ENCODE measurements around the gene SRR. TPM values are rescaled to one million over a fixed set of nuclear protein-coding genes. Genes with fewer than 3 reads are reported as not detected.

Gene SRR
- total RNA-seq, 1 donor from 2014 or later, result 16.5 TPM

DNA sequence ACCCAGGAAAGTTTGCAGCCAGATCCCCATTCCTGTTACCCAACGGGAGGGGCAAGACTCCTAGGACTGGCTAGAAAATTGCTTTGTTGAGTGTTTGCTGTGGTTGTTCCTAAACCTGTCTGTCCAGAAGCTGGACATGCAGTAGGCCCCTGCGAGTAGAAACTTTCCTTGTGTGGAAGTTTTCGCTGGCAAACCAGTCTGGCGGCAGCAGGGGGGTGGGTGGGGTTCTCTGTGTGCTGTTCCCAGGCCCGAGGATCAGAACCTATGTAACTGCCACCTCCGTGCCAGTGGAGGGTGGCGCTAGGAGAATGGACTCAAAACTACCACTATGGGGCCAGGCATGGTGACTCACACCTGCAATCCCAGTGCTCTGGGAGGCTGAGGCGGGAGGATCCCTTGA lies 42.7 kb downstream of the SRR start:
- peaks cover 11% of the 10 kb centered on the region for H3K4me1 Mint-ChIP-seq (ENCODE audit: low read depth)
- peaks cover 3% of the 10 kb centered on the region for H3K36me3 Mint-ChIP-seq (ENCODE audit: low read depth)
- DNase-seq (ENCODE audit: low spot score), result no peak
- TF ChIP-seq CTCF (IDR thresholded peaks at IDR 0.05), result no peak
- H3K27me3 Mint-ChIP-seq (ENCODE audit: low read depth), result no peaks in the 10 kb centered on the region
- H3K4me3 Mint-ChIP-seq (ENCODE audit: unreplicated experiment), result no peak overlapping the region
- no peak overlapping the region for H3K27ac Mint-ChIP-seq (ENCODE audit: unreplicated experiment)
- H3K9me3 Mint-ChIP-seq (ENCODE audit: low read depth), result no peaks in the 10 kb centered on the region

- Mint-ChIP-seq H3K27me3 (ENCODE audit: low read depth) (no peaks in the 10 kb centered on the region), H3K4me3 (ENCODE audit: unreplicated experiment) (no peak overlapping the region), H3K4me1 (ENCODE audit: low read depth) (peaks cover 11% of the 10 kb centered on the region), H3K27ac (ENCODE audit: unreplicated experiment) (peak overlapping the region; percentile 63), H3K36me3 (ENCODE audit: low read depth) (no peaks in the 10 kb centered on the region), H3K9me3 (ENCODE audit: low read depth) (no peaks in the 10 kb centered on the region)
- DNase-seq (ENCODE audit: low spot score), result no peak
- no peak for TF ChIP-seq CTCF (IDR thresholded peaks at IDR 0.05)
These were observed 44.3 kb downstream of the SRR start for GRCh38 chr17:2347805-2348685.

DNA sequence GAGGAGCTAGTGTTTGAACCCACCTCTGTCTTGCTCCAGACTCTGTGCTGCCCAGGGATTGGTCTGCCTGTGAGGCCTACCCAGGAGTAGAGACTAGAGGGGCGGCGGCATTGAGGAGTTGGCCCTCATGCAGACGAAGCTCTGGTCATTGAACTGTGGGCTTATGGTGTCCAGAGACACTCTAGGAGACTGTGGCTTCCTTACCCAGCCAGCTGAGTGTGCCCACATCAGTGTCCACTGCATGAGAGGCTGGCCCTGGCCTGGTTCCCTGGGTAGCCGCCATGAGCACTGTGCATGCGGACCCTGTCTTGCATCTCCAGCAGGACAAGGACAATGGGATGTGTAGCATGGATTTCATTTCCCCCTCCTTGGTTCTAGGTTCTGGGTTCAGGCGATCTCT lies 47.5 kb downstream of the SRR start:
- DNase-seq (ENCODE audit: low spot score), result no peak
- no peak overlapping the region for H3K27ac Mint-ChIP-seq (ENCODE audit: unreplicated experiment)
- no peak for TF ChIP-seq CTCF (IDR thresholded peaks at IDR 0.05)
- no peaks in the 10 kb centered on the region for H3K9me3 Mint-ChIP-seq (ENCODE audit: low read depth)
- H3K4me1 Mint-ChIP-seq (ENCODE audit: low read depth), result peaks cover 11% of the 10 kb centered on the region
- no peaks in the 10 kb centered on the region for H3K36me3 Mint-ChIP-seq (ENCODE audit: low read depth)
- no peak overlapping the region for H3K4me3 Mint-ChIP-seq (ENCODE audit: unreplicated experiment)
- no peaks in the 10 kb centered on the region for H3K27me3 Mint-ChIP-seq (ENCODE audit: low read depth)

GRCh38 chr17:2354311-2354710 lies 50.6 kb downstream of the SRR start:
- Mint-ChIP-seq H3K4me3 (ENCODE audit: unreplicated experiment) (no peak overlapping the region), H3K27me3 (ENCODE audit: low read depth) (no peaks in the 10 kb centered on the region), H3K36me3 (ENCODE audit: low read depth) (no peaks in the 10 kb centered on the region), H3K9me3 (ENCODE audit: low read depth) (no peaks in the 10 kb centered on the region), H3K27ac (ENCODE audit: unreplicated experiment) (no peak overlapping the region), H3K4me1 (ENCODE audit: low read depth) (peaks cover 7% of the 10 kb centered on the region)
- no peak for DNase-seq (ENCODE audit: low spot score)
- TF ChIP-seq CTCF (IDR thresholded peaks at IDR 0.05), result no peak

- Mint-ChIP-seq H3K4me1 (ENCODE audit: low read depth) (peaks cover 20% of the 10 kb centered on the region), H3K27ac (ENCODE audit: unreplicated experiment) (no peak overlapping the region), H3K36me3 (ENCODE audit: low read depth) (no peaks in the 10 kb centered on the region)
These were observed 53.5 kb downstream of the SRR start for GRCh38 chr17:2357237-2357636.

More at GRCh38 chr17:2357237-2357636, 53.5 kb downstream of the SRR start:
- TF ChIP-seq CTCF (IDR thresholded peaks at IDR 0.05), result no peak
- no peaks in the 10 kb centered on the region for H3K27me3 Mint-ChIP-seq (ENCODE audit: low read depth)
- no peaks in the 10 kb centered on the region for H3K9me3 Mint-ChIP-seq (ENCODE audit: low read depth)
- DNase-seq (ENCODE audit: low spot score), result no peak
- H3K4me3 Mint-ChIP-seq (ENCODE audit: unreplicated experiment), result no peak overlapping the region

Measured in chondrocyte (in vitro differentiated cells).